ENCODE measurements around the gene RPP40. TPM values are rescaled to one million over a fixed set of nuclear protein-coding genes. Genes with fewer than 3 reads are reported as not detected.

Gene RPP40
- total and polyA plus RNA-seq, 2 of the 13 experiments (the other 11 are each of a cell fraction or from before 2014, with no cell fraction given): 18.0 to 41.2 TPM

DNA sequence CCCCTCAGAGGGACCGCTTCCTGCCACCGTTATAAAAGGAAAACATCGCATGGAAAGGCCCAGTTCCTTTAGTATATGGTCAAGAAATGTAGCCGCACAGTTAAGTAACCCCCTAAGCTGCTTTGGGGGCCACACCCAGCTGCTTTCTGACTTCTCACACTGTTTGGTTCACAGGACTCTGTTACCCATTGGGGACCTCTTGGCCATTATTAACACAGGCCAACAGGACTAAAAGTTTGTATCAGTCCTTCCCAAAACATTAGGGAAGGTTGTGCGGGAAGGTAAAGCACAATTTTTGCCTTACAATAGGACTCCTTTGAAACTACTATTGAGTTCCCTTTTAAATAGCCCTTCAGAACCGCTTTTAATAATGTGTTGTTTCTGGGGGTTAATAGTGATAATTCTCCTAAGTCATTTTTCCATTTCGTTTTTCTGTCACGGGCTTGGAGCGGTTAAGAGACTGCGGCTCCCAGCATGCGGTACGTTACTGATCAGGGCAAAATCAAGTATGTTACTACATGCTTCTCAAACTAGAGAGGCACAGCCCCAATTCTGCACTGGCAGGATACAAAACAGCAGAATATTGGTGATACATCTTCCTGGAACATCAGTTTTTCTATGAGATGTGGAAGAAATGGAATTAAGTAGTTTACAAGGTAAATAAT lies 668 bp upstream of the RPP40 start (continued):
- TF ChIP-seq, protein P1, sequence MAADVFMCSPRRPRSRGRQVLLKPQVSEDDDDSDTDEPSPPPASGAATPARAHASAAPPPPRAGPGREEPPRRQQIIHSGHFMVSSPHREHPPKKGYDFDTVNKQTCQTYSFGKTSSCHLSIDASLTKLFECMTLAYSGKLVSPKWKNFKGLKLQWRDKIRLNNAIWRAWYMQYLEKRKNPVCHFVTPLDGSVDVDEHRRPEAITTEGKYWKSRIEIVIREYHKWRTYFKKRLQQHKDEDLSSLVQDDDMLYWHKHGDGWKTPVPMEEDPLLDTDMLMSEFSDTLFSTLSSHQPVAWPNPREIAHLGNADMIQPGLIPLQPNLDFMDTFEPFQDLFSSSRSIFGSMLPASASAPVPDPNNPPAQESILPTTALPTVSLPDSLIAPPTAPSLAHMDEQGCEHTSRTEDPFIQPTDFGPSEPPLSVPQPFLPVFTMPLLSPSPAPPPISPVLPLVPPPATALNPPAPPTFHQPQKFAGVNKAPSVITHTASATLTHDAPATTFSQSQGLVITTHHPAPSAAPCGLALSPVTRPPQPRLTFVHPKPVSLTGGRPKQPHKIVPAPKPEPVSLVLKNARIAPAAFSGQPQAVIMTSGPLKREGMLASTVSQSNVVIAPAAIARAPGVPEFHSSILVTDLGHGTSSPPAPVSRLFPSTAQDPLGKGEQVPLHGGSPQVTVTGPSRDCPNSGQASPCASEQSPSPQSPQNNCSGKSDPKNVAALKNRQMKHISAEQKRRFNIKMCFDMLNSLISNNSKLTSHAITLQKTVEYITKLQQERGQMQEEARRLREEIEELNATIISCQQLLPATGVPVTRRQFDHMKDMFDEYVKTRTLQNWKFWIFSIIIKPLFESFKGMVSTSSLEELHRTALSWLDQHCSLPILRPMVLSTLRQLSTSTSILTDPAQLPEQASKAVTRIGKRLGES (CRISPR knock-in tag; IDR thresholded peaks at IDR 0.05; ENCODE audit: borderline replicate concordance): 0 out of 2 replicates have a peak, but pooled peaks have one; percentile 11
- TF ChIP-seq ELF3 (CRISPR knock-in tag; IDR thresholded peaks at IDR 0.05): no peak
- TF ChIP-seq, protein P2, sequence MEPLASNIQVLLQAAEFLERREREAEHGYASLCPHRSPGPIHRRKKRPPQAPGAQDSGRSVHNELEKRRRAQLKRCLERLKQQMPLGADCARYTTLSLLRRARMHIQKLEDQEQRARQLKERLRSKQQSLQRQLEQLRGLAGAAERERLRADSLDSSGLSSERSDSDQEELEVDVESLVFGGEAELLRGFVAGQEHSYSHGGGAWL (CRISPR knock-in tag; IDR thresholded peaks at IDR 0.05): no peak
- no peak for TF ChIP-seq ATM (IDR thresholded peaks at IDR 0.05; ENCODE audit: borderline replicate concordance)
- no peak for TF ChIP-seq CCAR2 (optimal IDR thresholded peaks at IDR 0.05; ENCODE audit: low read depth, low read length)
- TF ChIP-seq ZNF747 (CRISPR knock-in tag; IDR thresholded peaks at IDR 0.05; ENCODE audit: borderline replicate concordance): no peak
- peak; percentile 57; the same call in 1 of the 2 replicates for TF ChIP-seq NKX3-1 (CRISPR knock-in tag; IDR thresholded peaks at IDR 0.05)
- peak; percentile 19; the same call in 1 of the 2 replicates for TF ChIP-seq ZNF615 (CRISPR knock-in tag; IDR thresholded peaks at IDR 0.05; ENCODE audit: borderline replicate concordance)
- TF ChIP-seq CHCHD3 (CRISPR knock-in tag; IDR thresholded peaks at IDR 0.05): 0 out of 2 replicates have a peak, but pooled peaks have one; percentile 9
- TF ChIP-seq, protein P3, sequence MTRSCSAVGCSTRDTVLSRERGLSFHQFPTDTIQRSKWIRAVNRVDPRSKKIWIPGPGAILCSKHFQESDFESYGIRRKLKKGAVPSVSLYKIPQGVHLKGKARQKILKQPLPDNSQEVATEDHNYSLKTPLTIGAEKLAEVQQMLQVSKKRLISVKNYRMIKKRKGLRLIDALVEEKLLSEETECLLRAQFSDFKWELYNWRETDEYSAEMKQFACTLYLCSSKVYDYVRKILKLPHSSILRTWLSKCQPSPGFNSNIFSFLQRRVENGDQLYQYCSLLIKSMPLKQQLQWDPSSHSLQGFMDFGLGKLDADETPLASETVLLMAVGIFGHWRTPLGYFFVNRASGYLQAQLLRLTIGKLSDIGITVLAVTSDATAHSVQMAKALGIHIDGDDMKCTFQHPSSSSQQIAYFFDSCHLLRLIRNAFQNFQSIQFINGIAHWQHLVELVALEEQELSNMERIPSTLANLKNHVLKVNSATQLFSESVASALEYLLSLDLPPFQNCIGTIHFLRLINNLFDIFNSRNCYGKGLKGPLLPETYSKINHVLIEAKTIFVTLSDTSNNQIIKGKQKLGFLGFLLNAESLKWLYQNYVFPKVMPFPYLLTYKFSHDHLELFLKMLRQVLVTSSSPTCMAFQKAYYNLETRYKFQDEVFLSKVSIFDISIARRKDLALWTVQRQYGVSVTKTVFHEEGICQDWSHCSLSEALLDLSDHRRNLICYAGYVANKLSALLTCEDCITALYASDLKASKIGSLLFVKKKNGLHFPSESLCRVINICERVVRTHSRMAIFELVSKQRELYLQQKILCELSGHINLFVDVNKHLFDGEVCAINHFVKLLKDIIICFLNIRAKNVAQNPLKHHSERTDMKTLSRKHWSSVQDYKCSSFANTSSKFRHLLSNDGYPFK (CRISPR knock-in tag; IDR thresholded peaks at IDR 0.05; ENCODE audit: borderline replicate concordance): no peak
- TF ChIP-seq GABPA (IDR thresholded peaks at IDR 0.05; ENCODE audit: low read depth, low read length): no peak
- TF ChIP-seq GABPA (CRISPR knock-in tag; IDR thresholded peaks at IDR 0.05; ENCODE audit: low read depth): no peak
- TF ChIP-seq ZNF138 (CRISPR knock-in tag; IDR thresholded peaks at IDR 0.05; ENCODE audit: low read depth): peak; percentile 24; the same call in 1 of the 2 replicates
- 0 out of 2 replicates have a peak, but pooled peaks have one; percentile 13 for TF ChIP-seq FOXC1 (CRISPR knock-in tag; IDR thresholded peaks at IDR 0.05; ENCODE audit: borderline replicate concordance)
- TF ChIP-seq ZNF780A (CRISPR knock-in tag; IDR thresholded peaks at IDR 0.05): no peak
- 0 out of 2 replicates have a peak, but pooled peaks have one; percentile 7 for TF ChIP-seq ZNF501 (CRISPR knock-in tag; IDR thresholded peaks at IDR 0.05)
- no peak for TF ChIP-seq DPF2 (CRISPR knock-in tag; IDR thresholded peaks at IDR 0.05; ENCODE audit: borderline replicate concordance, low read depth)
- peak; percentile 60 for TF ChIP-seq POLR2AphosphoS5 (IDR thresholded peaks at IDR 0.05; ENCODE audit: low read depth, low read length)
- TF ChIP-seq ELF1 (CRISPR knock-in tag; IDR thresholded peaks at IDR 0.05): peak; percentile 45; the same call in 1 of the 2 replicates
- no peak for TF ChIP-seq HHEX (CRISPR knock-in tag; IDR thresholded peaks at IDR 0.05)
